Esophagus squamous epithelium (tissue), 5 donors: ENCODE measurements around the gene SIRT6. TPM values are rescaled to one million over a fixed set of nuclear protein-coding genes. Genes with fewer than 3 reads are reported as not detected.
"Not testable (repeated sequence)": the region's sequence is repeated elsewhere in the genome, so short reads cannot be mapped to it uniquely, and the experiment has no call there.

Source experiments
- DNase-seq: peaks from one replicate; lab custom pipeline; 2025; lab: John Stamatoyannopoulos, UW
- H3K27ac ChIP-seq, 4 donors: fragments of 200-600 bp; sonication (generic); one replicate each; pipeline ENCODE4 v1.5.1; 2016 to 2019; ENCODE audit warnings: mild to moderate bottlenecking in 1 of 4
- H3K27me3 ChIP-seq, 4 donors: fragments of 200-600 bp; sonication (generic); 1 replicate in 3 of 4; 2 replicates in 1 of 4; pipeline versions ENCODE4 v1.5.1 to v1.6.0; 2017 to 2021; ENCODE audit warnings: antibody characterized with exemption in 1 of 4
- H3K36me3 ChIP-seq, 3 donors: fragments of 200-600 bp; sonication (generic); one replicate each; pipeline ENCODE4 v1.5.1; 2016 to 2019
- H3K4me1 ChIP-seq, 3 donors: fragments of 200-600 bp; sonication (generic); one replicate each; pipeline ENCODE4 v1.5.1; 2017 to 2019
- H3K4me3 ChIP-seq, 4 donors: fragments of 200-600 bp; sonication (generic); 1 replicate in 3 of 4; 2 replicates in 1 of 4; pipeline ENCODE4 v1.5.1; 2016 to 2019; ENCODE audit warnings: mild to moderate bottlenecking in 2 of 4, moderate library complexity in 1 of 4
- H3K9me3 ChIP-seq, 3 donors: fragments of 200-600 bp; sonication (generic); one replicate each; pipeline ENCODE4 v1.5.1; 2016 to 2019
- POLR2A ChIP-seq, 4 donors: fragments of 450-650 bp; IDR thresholded peaks; one replicate each; pipeline ENCODE4 v1.6.1; 2017; ENCODE audit warnings: antibody characterized with exemption in 4 of 4, mild to moderate bottlenecking in 4 of 4, moderate library complexity in 3 of 4
- whole genome bisulfite sequencing, 2 donors: methylation state at CpG; one replicate each; pipeline ENCODE4 v1.1.5; 2018; 5-methylcytosine and 5-hydroxymethylcytosine counted together
- intact Hi-C: fragments of 100-400 bp; cut with DNase I; formaldehyde crosslinking; loops from one replicate; pipeline ENCODE4 v1.15.0; 2022
- total RNA-seq, 4 donors: library from RNA; depleted of rRNA; stranded (reverse); fragments of >200 nt; gene quantifications; one replicate each; pipeline ENCODE4 v1.1.0, GENCODE V29; 2016
- TF ChIP-seq, protein P1 (sequence below), 6 experiments: fragments of 450-650 bp in 4 of 6; fragments of 200-600 bp in 2 of 6; sonication (generic) in 2 of 6; IDR thresholded peaks; one replicate each; pipeline ENCODE4 v1.5.1; 2016 to 2019; ENCODE audit warnings: antibody characterized with exemption in 6 of 6, mild to moderate bottlenecking in 4 of 6, moderate library complexity in 4 of 6
- donor health status: DM: yes; HTN: yes; CAD: no.

The SIRT6 gene
- total RNA-seq, 4 donors from 2014 or later: 9.0 to 23.3 (median 18.3) TPM

DNA sequence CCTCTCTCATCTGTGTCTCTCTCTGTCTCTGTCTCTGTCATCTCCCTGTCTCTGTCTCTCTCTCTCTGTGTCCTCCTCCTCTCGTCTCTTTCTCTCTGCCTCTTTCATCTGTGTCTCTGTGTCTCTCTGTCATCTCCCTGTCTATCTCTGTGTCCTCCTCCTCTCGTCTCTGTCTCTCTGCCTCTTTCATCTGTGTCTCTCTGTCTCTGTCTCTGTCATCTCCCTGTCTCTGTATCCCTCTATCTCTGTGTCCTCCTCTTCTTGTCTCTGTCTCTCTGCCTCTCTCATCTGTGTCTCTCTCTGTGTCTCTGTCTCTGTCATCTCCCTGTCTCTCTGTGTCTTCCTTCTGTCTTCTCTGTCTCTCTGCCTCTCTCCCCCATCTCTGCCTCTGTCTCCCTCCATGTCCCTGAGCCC, 46.4 kb upstream of the SIRT6 start:
- Histone ChIP-seq H3K4me1 (peaks cover 0 to 11% (median 0%) of the 10 kb centered on the region in 3 donors), H3K4me3 (no peak overlapping the region), H3K9me3 (no peaks in the 10 kb centered on the region), H3K27ac (no peak overlapping the region), H3K27me3 (peaks cover 0 to 67% (median 1%) of the 10 kb centered on the region in 4 donors), H3K36me3 (no peaks in the 10 kb centered on the region)
- TF ChIP-seq POLR2A (IDR thresholded peaks at IDR 0.05): no peak
- TF ChIP-seq, protein P1, sequence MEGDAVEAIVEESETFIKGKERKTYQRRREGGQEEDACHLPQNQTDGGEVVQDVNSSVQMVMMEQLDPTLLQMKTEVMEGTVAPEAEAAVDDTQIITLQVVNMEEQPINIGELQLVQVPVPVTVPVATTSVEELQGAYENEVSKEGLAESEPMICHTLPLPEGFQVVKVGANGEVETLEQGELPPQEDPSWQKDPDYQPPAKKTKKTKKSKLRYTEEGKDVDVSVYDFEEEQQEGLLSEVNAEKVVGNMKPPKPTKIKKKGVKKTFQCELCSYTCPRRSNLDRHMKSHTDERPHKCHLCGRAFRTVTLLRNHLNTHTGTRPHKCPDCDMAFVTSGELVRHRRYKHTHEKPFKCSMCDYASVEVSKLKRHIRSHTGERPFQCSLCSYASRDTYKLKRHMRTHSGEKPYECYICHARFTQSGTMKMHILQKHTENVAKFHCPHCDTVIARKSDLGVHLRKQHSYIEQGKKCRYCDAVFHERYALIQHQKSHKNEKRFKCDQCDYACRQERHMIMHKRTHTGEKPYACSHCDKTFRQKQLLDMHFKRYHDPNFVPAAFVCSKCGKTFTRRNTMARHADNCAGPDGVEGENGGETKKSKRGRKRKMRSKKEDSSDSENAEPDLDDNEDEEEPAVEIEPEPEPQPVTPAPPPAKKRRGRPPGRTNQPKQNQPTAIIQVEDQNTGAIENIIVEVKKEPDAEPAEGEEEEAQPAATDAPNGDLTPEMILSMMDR (IDR thresholded peaks at IDR 0.05): no peak
- WGBS, 2 donors: 40 to 47% methylated on average over 2 of the region's 2 CpGs
- no peak for DNase-seq
- intact Hi-C loops: no loop called here

DNA sequence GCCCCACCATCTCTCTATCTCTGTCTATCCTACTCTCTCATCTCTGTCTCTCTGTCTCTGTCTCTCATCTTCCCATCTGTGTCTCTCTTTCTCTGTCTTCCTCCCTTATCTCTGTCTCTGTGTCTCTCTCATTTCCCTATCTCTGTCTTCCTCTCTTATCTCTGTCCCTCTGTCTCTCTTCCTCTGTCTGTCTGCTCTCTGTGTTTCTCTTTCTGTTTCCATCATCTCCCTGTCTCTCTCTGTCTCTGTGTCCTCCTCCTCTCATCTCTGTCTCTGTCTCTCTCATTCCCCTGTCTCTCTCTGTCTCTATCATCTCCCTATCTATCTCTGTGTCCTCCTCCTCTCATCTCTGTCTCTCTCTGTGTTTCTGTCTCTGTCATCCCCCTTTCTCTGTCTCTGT, 45.4 kb upstream of the SIRT6 start:
- Histone ChIP-seq H3K27me3 (peaks cover 0 to 57% (median 1%) of the 10 kb centered on the region in 4 donors), H3K4me3 (no peak overlapping the region), H3K27ac (no peak overlapping the region), H3K4me1 (peaks cover 0 to 8% (median 0%) of the 10 kb centered on the region in 3 donors), H3K36me3 (no peaks in the 10 kb centered on the region), H3K9me3 (no peaks in the 10 kb centered on the region)
- no peak for TF ChIP-seq POLR2A (IDR thresholded peaks at IDR 0.05)
- TF ChIP-seq, protein P1 (IDR thresholded peaks at IDR 0.05): no peak
- no peak for DNase-seq
- intact Hi-C loops: no loop called here

DNA sequence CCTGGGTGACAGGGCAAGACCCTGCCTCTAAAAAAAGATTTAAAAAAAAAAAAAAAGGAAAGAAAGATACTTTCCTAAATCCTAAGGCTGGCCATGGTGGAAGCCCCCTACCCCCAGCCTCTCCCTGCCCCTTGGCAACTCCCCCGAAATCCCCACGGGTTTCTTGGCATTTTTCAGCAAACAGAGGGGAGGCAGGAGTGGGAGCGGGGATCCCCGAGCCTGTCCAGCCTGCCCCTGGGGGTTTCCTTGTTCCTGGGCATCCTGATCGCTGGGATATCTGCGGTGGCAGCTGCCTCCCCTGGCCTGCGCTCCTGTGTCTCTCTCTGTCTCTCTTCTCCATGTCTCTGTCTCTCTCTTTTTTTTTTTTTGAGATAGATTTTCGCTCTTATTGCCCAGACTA, 43.5 kb upstream of the SIRT6 start:
- Histone ChIP-seq H3K36me3 (no peaks in the 10 kb centered on the region), H3K27ac (no peak overlapping the region), H3K9me3 (no peaks in the 10 kb centered on the region), H3K4me3 (no peak overlapping the region), H3K4me1 (peaks cover 0 to 8% (median 0%) of the 10 kb centered on the region in 3 donors), H3K27me3 (peaks cover 0 to 38% (median 1%) of the 10 kb centered on the region in 4 donors)
- WGBS, 2 donors: 59 to 72% methylated on average over 8 of the region's 8 CpGs
- no peak for DNase-seq
- TF ChIP-seq, protein P1 (IDR thresholded peaks at IDR 0.05): no peak
- TF ChIP-seq POLR2A (IDR thresholded peaks at IDR 0.05): no peak
- intact Hi-C loops: no loop called here

DNA sequence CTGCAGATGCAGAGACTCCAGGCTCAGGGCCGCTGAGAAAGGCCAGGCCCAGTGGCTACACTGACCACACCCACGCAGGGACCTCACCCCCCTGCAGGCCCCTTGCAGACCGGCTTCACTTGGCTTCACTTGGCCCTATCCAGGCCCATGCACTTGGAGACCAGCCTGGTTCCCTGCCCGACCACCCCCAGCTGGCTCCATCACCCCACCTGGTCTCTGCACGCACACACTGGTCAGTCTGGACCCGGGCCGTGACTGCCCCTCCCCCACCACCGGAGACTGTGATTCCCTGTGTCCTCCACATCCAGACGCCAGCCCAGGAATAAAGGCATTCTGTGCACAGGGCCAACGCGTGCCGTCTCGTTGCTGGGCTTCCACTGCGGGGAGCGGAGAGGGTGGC, 42.1 kb upstream of the SIRT6 start:
- no peak for DNase-seq
- WGBS, 2 donors: 64 to 77% methylated on average over 9 to 11 of the region's 15 CpGs
- intact Hi-C loops: no loop called here
- no peaks in the 10 kb centered on the region for H3K9me3 ChIP-seq
- H3K4me1 ChIP-seq: peaks cover 0 to 6% (median 0%) of the 10 kb centered on the region in 3 donors
- no peak overlapping the region for H3K27ac ChIP-seq
- TF ChIP-seq, protein P1 (IDR thresholded peaks at IDR 0.05): no peak
- TF ChIP-seq POLR2A (IDR thresholded peaks at IDR 0.05): no peak
- H3K4me3 ChIP-seq: no peak overlapping the region
- no peaks in the 10 kb centered on the region for H3K36me3 ChIP-seq
- peaks cover 0 to 24% (median under 1%) of the 10 kb centered on the region in 4 donors for H3K27me3 ChIP-seq

DNA sequence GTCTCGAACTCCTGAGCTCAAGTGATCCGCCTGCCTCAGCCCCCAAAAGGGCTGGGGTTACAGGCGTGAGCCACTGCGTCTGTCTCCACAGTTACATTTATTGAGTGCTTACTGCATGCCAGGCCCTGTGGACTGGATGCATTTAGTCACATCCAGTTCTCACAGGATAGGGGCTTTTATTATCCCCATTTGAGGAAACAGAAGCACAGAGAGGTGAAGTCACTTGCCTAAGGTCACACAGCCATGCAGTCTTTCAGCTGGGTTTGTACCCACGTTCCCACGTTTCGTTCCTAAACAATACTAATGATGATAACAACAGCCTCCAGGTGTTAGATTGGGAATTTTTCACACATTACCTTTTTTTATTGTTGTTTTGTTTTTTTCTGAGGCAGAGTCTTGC, 37.8 kb upstream of the SIRT6 start:
- Histone ChIP-seq H3K36me3 (no peaks in the 10 kb centered on the region), H3K4me3 (no peak overlapping the region), H3K27me3 (no peaks in the 10 kb centered on the region), H3K27ac (no peak overlapping the region), H3K4me1 (no peaks in the 10 kb centered on the region), H3K9me3 (no peaks in the 10 kb centered on the region)
- no peak for DNase-seq
- TF ChIP-seq, protein P1 (IDR thresholded peaks at IDR 0.05): no peak
- no peak for TF ChIP-seq POLR2A (IDR thresholded peaks at IDR 0.05)
- intact Hi-C loops: no loop called here
- WGBS, 2 donors: 79 to 94% methylated on average over 7 of the region's 7 CpGs

DNA sequence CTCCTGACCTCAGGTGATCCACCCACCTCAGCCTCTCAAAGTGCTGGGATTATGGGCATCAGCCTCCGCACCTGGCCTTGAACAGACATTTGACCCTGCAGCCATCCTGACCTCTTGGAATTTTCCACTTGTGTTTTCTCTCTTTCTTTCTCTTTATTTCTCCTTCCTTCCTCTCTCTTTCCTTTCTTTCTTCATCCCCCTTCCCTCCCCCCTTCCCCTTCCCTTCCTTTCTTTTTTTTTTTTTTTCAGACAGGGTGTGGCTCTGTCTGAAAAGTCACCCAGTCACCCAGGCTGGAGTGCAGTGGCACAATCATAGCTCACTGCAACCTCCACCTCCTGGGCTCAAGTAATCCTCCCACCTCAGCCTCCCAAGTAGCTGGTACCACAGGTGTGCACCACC, 36.2 kb upstream of the SIRT6 start:
- DNase-seq, H3K4me3 ChIP-seq, H3K27me3 ChIP-seq, H3K9me3 ChIP-seq, H3K36me3 ChIP-seq, intact Hi-C loops, H3K27ac ChIP-seq, H3K4me1 ChIP-seq: not testable (repeated sequence)
- 100% methylated on average over 1 of the region's 1 CpG for WGBS, 2 donors
